Activated CD4-positive, alpha-beta T cell treated with anti-CD3 and anti-CD28 coated beads, Interleukin-2, Interleukin-4, amounts not matched to agents 100 ng/mL and 50 ng/mL, durations not matched to agents 16 hours and 8 hours (primary cell): ENCODE results near the gene CRYBG2.

ENCODE experiments used
- DNase-seq: peaks from one replicate; pipeline ENCODE4 v3.0.0-alpha.2; 2020; ENCODE audit warnings: low spot score

The CRYBG2 gene

DNA sequence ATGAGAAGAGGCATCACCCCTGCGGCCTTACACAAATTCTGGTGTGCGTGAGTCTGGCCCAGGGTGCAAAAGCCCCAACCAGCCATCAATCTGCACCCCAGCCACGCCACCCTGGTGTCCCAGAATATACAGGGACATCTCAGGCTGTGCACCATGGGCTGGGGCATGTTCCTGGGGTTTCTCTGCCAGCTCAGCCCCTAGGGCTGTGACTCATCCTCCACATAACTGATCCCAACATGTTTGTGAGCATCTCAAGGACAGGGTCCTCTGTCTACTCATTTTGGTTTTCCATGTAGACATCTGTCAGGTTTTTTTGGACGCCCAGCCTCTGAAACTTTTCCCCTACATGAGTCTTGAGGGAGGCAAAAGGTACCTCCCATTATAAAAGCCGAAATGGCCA is 18.1 kb upstream of the CRYBG2 start:
- no peak for DNase-seq

DNA sequence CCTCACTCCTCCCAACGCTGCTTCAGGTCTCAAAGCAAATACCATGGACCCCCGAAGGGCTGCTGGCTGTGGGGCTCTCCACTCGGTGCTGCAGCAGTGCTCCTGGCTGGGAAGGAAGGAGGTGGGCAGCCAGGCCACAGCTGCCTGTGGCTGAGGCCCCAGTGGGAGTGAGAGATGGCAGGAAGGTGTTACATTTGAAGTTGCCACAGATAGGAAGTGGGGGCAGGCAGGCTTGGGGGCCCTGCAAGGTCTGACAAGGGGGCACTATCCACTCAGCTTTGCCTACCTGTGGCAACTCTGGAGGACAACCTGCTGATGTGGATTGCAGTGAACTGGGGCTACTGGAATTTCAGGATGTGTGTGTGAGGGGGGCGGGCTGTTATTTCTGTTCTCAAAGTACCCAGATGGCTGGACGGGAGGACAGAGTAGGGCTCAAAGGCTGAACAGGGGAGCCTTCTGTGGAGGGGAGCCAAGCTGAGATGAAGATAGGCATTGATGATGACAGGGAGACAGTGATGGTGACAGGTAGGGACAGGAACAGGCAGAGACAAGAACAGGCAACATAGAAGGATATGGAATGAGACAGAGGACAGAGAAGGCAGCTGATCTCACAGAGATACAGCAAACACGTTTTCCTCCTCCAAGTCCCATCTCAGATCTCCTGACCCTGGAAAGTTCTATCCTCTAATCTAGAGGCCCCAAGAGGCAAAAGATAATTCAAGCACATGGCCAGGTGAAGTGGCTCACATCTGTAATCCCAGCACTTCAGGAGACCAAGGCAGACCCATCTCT is 16.9 kb upstream of the CRYBG2 start:
- no peak for DNase-seq

DNA sequence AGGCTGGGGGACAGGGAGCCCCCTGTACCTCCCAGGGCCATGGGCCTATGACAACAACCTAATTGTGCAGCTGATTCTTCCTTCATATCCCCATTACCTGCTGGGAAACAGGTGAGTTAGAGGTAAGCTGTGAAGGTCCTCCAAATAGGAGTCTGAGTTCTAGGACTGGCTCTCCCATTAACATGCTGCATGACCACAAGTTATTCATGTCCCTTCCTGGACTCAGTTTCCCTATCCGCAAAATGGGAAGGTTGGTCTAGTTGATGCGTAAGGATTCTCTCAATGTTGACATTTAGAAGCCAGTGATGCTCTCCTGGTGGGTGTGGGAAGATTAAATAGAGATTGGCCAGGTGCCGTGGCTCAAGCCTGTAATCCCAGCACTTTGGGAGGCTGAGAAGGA is 14.6 kb upstream of the CRYBG2 start:
- no peak for DNase-seq

DNA sequence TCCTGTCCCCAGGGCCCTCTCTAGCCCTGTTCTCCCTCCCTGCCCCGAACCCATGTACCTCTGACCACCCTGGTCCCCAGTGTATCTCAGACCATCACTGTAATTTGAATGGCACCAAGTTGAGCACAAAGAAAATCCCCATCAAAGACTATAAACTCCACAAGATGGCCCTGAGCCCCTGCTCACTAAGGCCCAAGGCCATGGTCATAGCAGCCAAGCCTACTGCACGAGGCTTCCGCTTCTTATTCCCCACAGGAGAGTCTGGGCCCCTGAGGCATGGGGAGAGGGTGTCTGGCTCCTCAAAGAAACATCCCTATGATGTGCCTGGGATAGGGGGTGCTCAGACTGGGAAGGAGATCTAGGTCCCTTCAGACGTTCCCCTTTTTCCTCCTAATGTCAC is 14.1 kb upstream of the CRYBG2 start:
- no peak for DNase-seq

DNA sequence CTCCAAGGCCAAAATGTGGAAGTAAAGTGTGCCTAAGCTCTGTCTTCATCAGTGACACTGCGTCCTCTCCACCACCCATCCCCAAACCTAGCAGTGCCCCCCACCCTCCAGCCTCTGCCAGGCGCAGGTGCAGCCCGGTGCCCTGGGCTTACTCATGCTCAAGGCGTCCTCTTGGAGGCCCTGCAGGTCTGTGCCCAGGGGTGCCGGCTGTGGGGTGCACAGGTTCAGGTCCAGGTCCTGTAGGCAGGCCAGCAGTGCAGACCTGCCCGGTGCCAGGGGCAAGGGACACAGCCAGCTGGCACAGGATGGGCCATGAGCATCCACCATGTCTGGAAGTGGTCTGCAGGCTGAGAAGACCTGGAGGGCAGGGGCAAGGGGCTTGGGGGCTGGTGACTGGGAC is 13.5 kb upstream of the CRYBG2 start:
- DNase-seq = no peak

DNA sequence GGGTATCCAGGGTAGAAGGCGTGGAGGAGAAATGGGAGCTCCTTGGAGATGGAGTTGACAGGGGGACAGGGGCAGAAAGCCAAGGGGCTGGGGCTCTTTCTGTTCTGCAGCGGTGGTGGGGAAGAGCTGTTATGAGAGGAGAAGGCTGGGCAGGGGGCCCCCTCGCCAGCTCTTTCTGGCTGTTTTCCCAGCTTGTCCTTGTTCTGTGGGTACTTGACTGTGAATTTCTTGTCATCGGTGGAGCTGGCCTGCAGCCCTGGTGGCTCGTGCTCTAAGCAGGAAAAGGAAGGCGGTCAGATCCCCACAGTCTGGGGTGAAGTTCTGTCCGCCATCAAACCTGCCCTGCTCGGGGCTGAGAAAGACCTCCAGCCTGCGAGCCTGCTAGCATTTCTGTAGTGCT is 11.0 kb upstream of the CRYBG2 start:
- no peak for DNase-seq

DNA sequence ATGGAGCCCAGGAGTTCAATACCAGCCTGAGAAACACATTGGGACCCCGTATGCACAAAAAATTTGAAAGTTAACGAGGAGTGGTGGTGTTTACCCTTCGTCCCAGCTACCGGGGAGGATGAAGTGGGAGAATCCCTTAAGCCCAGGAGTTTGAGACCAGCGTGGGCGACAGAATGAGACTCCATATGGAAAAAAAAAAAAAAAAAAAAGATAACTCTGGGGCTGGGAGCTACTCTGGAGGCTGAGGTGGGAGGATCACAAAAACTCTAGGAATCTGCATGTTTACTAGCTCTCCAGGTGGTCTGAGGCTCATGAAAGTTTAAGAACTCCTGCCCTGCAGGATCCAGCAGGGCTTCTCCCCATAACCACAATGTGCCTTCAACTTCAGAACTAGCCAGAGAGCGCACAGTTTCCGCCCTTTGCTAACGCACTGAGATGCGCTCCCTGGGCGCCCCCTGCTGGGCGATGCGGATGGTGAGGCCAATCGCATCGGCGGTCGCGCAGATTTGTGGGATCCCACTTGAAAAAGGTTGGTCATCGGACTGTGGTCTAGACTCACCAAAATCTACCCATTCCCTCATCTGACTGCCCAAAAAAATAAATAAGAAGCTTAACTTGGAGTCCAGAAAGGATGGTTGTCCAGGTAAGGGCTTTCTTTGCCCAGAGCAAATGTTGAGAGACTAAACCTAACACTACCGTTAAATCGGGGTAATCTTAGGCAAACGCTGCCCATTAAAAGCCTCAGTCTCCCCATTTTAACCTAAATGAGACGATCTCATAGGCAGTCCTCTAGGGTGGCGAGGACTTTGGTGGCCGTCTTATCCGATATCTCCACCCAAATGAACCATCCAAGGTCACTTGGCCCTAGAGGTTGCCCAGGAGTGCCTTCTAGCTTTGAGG is 9.9 kb upstream of the CRYBG2 start:
- peak; percentile 88 for DNase-seq

DNA sequence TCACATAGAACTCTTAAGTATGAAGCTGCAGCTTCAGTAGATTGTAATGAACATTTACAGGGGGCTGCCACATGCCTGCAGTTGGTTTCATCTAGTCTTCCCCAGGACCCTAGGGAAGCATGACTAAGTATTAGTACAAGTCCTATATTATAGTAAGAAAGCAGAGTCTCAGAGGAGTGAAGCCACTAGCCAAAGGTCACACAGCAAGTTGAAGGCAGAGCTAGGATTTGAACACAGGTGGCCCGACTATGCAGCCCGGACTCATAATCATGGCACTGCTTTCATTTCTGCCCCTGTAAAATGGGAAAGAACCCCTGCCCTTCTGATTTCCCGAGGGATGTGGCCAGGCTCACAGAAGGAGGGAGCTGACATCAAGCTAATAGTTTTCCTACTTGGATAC is 8.4 kb upstream of the CRYBG2 start:
- no peak for DNase-seq

DNA sequence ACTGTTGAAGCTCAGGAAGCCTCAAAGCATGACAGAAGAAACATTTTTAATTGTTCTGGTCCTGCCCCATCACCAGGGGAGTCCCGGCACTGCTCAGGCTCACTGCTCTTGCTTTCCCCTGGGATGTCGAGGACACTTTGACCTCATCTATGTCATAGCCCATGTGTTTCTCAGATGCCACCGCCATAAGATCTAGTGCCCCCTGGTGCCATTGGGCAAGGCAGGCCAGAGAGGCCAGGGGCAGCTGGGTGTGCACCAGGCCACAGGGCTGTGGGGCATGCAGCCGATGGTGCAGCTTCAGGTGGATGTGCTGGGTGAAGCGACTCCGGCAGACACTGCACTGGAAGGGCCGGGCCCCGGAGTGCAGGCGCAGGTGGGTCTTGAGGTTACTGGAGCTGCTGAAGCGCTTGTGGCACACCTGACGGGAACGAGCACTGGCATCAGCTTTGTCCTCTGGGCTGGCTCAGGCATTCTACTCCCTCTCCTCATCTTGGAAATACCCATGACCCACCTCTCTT is 7.7 kb upstream of the CRYBG2 start:
- DNase-seq = no peak

DNA sequence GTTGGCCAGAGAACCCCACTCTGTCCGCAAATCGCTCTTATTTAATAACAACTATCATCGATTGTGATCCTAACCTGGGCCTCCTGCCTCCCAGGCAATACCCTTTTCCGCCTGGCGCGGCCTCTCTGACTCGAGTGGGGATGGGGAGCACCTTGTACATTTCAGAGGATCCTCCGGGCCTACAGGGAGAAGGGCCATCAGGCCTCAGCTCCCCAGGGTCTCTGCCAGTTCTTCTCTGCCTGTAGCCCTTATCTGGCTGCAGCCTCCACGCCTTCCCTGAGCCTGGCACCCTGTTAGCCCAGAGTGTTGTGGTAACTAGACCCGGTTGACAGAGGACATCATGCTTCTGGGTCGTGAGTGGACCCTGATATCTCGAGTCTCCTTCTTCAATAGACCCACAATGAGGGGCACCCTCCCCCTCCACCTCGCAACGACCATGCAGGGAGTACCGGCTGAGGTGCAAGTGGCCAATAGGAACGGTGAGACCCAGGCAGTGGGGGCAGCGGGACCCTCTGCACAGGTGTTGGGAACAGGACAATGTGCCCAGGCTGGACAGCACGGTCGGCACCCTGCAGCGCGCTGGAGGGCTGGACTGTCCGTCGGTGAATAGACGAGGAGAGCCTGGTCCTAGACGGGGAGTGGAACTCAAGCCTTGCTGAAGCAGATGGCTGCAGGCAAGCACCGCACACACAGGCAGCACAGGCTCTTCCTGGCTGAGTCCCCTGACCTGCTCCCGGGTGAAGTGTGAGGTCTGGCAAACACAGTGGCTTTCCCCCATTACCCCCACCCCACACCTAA is 7.1 kb upstream of the CRYBG2 start:
- no peak for DNase-seq

DNA sequence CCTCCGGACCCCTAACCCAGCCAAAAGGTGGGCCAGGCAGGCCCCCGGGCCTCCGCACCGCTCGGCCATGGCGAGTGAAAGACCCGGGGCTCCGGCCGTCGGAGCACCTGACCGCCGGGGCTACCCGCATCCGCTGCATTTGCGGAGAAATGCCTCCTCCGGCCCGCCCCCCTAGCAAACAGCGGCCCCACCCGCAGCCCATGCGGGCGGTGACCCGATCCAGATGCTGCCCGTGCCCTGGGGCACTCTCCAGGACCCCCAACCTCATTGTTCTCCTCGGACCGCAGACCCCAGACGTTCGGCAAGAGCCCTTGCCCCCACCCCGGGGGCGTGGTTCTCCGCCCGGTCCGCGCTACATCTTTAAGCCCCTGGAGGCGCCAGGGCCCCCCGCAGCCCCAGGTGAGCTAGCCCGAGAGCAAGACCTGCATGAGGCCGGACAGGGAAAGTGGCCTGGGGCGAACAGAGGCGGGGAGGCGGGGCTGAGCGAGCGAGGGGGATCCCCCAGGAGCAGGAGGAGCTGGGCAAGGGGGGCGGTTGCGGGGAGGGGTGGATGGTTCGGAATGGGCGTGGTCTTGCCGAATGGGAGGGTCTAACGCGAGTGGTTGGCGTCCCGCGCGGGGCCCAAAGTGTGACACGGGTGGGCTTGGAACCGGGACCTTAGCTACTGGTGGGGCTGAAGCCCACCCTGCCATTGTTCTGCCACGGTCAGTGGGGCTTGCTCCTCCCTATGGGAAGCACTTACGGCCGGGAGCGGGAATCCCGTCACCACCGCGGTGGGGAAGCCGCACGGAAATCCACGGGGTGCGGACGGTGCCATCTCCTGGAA is 6.3 kb upstream of the CRYBG2 start:
- DNase-seq = no peak

DNA sequence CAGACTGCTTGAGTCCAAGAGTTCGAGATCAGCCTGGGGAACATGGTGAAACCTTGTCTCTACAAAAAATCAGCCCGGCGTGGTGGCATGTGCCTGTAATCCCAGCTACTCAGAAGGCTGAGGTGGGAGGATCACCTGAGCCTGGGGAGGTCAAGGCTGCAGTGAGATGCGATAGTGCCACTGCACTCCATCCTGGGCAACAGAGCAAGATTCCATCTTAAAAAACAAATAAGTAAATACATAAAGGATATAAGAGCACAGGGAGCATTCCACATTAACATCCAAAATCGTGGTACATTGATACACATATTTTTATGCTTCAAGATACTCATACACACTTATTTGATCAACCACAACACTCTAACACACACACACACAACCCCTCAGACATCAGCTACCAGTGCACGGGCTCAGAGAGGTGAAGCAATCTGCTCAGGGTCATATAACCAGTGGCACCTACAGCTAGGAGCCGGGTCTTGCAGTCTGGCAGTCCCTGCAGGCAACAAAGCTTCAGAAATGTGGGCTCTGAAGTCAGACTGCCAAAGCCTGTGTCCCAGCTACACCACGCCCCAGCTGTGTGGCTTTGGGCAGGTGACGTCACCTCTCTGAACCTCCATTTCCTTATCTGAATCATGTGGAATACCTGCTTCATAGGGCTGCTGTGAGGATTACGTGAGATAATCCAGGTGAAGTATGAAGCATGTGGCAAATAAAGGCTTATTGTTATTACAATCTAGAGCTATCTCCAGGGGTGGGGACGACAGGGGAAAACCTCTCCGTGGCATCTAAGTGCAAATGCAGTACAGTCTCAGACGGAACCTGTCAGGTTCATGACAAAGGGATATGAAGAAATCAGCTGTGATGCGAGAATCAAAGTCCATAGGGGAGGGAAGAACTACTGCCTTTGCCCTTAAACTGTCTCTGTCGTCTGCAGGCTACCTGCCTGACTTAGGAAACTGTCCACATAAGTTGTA is 4.8 kb upstream of the CRYBG2 start:
- DNase-seq = peak; percentile 46

DNA sequence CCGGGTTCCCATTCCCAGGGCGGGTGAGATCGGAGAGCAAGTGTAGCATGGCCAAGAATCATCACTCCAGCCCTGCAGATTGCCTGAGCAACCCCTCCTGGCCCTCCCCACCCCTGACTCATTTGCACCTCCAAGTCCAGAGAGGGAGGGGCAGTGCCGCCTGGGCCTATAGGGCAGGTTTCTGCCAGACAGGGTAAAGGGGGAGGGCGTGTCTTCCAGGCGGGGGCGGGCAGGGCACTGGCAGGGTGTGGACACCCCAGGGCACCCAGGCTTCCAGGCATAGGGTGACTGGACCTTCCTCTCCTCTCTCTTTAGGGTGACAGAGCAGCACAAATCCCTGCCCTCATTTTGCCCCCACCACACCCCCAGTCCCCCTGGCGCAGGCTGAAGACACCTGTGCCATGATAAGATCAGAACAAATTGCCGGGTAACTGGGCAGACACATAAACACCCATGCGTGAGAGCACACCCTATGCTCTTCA is 3.2 kb upstream of the CRYBG2 start:
- no peak for DNase-seq

DNA sequence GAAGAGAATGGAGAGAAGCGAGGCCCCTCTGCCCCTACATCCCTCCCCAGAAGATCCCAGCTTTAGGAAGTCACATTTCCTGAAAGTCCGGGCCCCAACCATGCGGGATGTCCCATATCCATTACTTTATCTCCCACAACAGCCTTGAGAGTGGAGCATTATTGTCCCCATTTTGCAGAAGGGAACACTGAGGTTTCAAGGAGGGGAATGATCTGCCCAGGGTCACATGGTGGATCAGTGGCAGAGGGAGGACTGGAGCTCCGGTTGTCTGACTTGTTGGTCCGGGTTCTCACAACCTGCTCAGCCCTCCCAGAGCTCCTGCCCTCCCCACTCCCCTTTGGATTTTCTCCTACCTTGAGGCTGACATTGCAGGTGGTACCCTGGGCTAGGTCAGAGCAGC is 2.2 kb upstream of the CRYBG2 start:
- DNase-seq = no peak

DNA sequence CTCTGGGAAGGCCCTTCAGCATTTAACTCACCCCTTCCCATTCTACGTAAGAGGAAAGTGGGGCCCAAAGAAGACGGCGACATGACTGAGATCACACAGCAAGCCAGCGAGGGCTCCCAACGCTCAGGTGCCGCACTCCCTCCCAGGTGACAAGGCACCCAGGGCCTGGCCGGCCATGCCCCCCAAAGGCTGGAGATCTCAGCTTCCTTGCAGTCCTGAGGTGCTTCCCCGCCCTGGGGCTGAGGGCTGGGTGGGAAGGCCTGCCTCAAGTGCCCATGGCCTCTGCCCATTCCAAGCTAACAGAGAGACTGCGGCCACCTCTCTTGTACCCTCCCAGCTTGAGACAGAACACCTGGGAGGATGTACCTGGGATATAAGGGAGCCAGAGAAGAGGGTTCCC is 1.0 kb upstream of the CRYBG2 start:
- DNase-seq = no peak

DNA sequence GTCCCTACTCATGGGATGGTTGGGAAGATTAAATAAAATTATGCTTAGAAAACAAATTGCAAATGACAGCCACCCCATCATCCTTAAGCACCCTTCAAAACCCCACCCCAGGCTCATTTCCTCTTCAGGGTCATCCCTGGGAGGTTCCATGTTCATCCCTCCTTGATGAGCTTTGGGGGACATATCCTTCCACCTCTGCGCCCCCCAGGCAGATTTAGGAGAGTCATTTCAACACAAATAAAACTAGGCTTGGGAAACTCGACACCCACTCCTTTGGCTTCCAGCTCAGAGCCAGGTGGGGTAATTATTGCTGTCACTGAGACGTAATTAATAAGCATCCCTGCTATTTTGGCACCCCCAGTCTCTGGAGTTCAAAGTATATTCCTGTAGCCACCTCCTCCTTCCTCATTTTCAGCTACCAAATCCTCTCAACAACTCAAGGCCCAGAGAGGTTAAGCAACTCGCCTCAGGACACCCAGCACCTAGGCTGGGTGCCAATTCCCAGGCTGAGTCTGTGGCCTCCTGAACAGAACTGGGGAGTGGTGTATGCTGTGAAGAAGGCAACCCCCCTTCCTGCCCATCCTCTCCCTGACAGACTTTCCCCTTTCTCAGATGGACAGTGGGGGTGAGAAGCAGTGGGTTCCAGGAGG is 595 bp downstream of the CRYBG2 start:
- DNase-seq = no peak

DNA sequence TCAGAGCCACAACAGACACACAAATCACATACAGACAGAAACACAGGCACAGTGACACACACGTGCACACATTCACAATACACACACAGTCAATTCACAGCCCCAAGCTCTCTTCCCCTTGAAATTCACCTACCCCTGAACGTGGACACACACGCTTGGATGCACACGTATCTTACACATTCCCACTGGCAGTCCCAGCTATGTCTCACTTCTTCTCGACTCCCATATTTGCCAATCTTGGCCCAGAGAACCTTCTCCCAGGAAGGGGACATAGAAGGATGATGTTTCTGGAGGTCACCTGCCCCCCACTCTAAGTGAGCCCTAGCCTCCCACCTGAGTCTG is 1.6 kb downstream of the CRYBG2 start:
- no peak for DNase-seq

DNA sequence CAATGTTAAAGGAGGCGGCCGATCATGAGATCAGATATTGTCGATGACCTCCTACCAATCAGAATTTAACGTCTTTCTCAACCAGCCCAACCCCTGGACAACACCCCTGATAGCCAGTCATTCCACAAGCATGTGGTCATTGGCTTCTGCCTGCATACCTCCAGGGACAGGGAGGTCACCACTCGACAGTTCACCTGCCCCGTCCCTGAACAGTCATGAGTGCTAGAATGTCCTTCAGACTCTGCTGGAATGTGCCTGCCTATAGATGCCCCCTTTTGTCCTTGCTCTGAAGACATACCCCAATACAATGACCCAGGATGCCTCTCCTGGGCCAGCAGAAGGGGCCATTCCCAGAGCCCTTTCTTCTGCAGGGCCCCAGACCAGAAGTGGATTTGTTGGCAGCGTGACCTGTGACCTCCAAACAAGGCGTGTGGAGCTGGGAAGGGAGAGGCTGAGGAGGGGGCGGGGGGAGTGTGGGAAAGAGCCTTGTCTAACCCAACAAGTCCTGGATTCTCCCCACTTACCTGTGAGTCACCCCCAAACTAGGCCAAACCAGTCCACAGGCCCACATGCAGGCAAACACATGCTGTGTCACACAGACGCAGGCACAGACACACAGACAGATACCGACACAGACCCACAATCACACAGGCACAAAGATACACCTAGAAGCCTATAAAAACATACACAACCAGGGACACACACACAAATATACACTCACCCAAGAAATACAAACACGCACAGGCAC is 2.2 kb downstream of the CRYBG2 start:
- DNase-seq = no peak
